Adrenal gland (tissue), 12 donors: Measurements from ENCODE around the gene SVOP. TPM values are rescaled to one million over a fixed set of nuclear protein-coding genes. Genes with fewer than 3 reads are reported as not detected.

ENCODE experiments used
- DNase-seq, 7 donors: peaks; one replicate each; pipeline ENCODE4 v3.0.0-alpha.2; 2019 to 2020
- H3K27ac ChIP-seq, 5 donors: fragments of 200-600 bp; sonication (generic) in 4 of 5; 1 replicate in 3 of 5; 2 replicates in 2 of 5; pipeline versions ENCODE4 v1.5.1 to v1.8.0; 2016 to 2020; ENCODE audit warnings: mild to moderate bottlenecking in 1 of 5
- H3K27me3 ChIP-seq: fragments of 200-600 bp; 2 replicates; pipeline ENCODE4 v1.8.0; 2021
- H3K36me3 ChIP-seq, 2 donors: fragments of 200-600 bp; replicated peaks in 1 of 2; 1 replicate in 1 of 2; 2 replicates in 1 of 2; pipeline versions ENCODE4 v1.5.1 to v1.8.0; 2018 to 2022
- H3K4me1 ChIP-seq, 2 donors: fragments of 200-600 bp; replicated peaks in 1 of 2; 1 replicate in 1 of 2; 2 replicates in 1 of 2; pipeline versions ENCODE4 v1.5.1 to v1.8.0; 2018 to 2021
- H3K4me3 ChIP-seq, 4 donors: fragments of 200-600 bp; sonication (generic) in 3 of 4; one replicate each; pipeline ENCODE4 v1.5.1; 2016 to 2018
- H3K9me3 ChIP-seq, 3 donors: fragments of 200-600 bp; sonication (generic) in 1 of 3; replicated peaks in 1 of 3; 1 replicate in 2 of 3; 2 replicates in 1 of 3; pipeline versions ENCODE4 v1.5.1 to v1.8.0; 2016 to 2021
- CTCF ChIP-seq, 6 experiments: fragments of 450-650 bp in 4 of 6; fragments of 200-600 bp in 2 of 6; sonication (generic) in 1 of 6; IDR thresholded peaks; 1 replicate in 5 of 6; 2 replicates in 1 of 6; pipeline versions ENCODE4 v1.5.1 to v1.8.0; 2016 to 2021; ENCODE audit warnings: antibody characterized with exemption in 6 of 6, mild to moderate bottlenecking in 2 of 6, moderate library complexity in 1 of 6
- POLR2A ChIP-seq, 2 donors: fragments of 450-650 bp; IDR thresholded peaks; one replicate each; pipeline ENCODE4 v1.6.1; 2017; ENCODE audit warnings: antibody characterized with exemption in 2 of 2, mild to moderate bottlenecking in 2 of 2, moderate library complexity in 1 of 2
- WGBS, 4 donors: extraction: QIAGEN DNeasy Blood & Tissue Kit in 2 of 4; methylation state at CpG; one replicate each; pipeline versions ENCODE4 v1.1.5 to v1.1.7; 2013 to 2017; 5-methylcytosine and 5-hydroxymethylcytosine counted together
- intact Hi-C, 2 donors: fragments of 100-400 bp; cut with DNase I; formaldehyde crosslinking; loops; one replicate each; pipeline versions ENCODE4 v1.14.1 to v1.15.0; 2022 to 2023
- polyA plus RNA-seq, 3 donors: library from polyadenylated mRNA; stranded (reverse); fragments of 200-250 nt in 2 of 3; fragments of 350-450 nt in 1 of 3; fragmentation: Illumina TruSeq in 1 of 3; extraction: RNeasy Lipid Tissue Mini Kit (QIAGEN cat#74804) in 1 of 3; gene quantifications; one replicate each; pipeline ENCODE4 v1.2.3, GENCODE V29; 2013 to 2014
- total RNA-seq, 9 donors: library from RNA; depleted of rRNA in 4 of 9; stranded (reverse); fragments of >200 nt in 4 of 9; fragments of 120-200 nt in 1 of 9; fragmentation: NEBNext Ultra II Directional in 1 of 9; extraction: Animal tissue kit (Norgen Biotek cat#: 25700) in 1 of 9; gene quantifications; one replicate each; pipeline versions ENCODE4 v1.1.0 to v1.2.4, GENCODE V29; 2013 to 2023
- donor health status: healthy with polysubstance abuse.
- donor health status: Bipolar disorder and iron deficiency.
- donor health status: DM: yes; HTN: yes; CAD: no.
- donor health status: DM: no; HTN: no; CAD: no.
- donor health status: DM: no; HTN: no; CAD: no.
- donor health status: DM: yes; HTN: yes; CAD: no.

The SVOP gene
- total and polyA plus RNA-seq, 12 donors: 0.08 to 2.6 (median 0.98) TPM; not detected in 4

- intact Hi-C loops: no loop called here
- no peaks in the 10 kb centered on the region for H3K9me3 ChIP-seq
- TF ChIP-seq CTCF (IDR thresholded peaks at IDR 0.05) (no peak), POLR2A (IDR thresholded peaks at IDR 0.05) (no peak)
- 5 to 28% (median 18%) methylated on average over 1 of the region's 1 CpG for WGBS, 4 donors
- no peak overlapping the region for H3K4me3 ChIP-seq
- H3K36me3 ChIP-seq: no peaks in the 10 kb centered on the region
- no peak overlapping the region for H3K27ac ChIP-seq
- DNase-seq: no peak
- H3K27me3 ChIP-seq: no peaks in the 10 kb centered on the region
- H3K4me1 ChIP-seq: no peaks in the 10 kb centered on the region
Observed at GRCh38 chr12:109027767-109028166, 6.9 kb upstream of the SVOP start.

GRCh38 chr12:109020146-109020795 lies 597 bp downstream of the SVOP start:
- no peak for DNase-seq
- TF ChIP-seq CTCF (IDR thresholded peaks at IDR 0.05): no peak
- TF ChIP-seq POLR2A (IDR thresholded peaks at IDR 0.05): no peak
- intact Hi-C loops: no loop called here
- Histone ChIP-seq H3K4me3 (no peak overlapping the region), H3K27ac (no peak overlapping the region), H3K36me3 (no peaks in the 10 kb centered on the region), H3K4me1 (no peaks in the 10 kb centered on the region), H3K9me3 (no peaks in the 10 kb centered on the region), H3K27me3 (no peaks in the 10 kb centered on the region)
- 52 to 56% (median 54%) methylated on average over 7 of the region's 7 CpGs for WGBS, 4 donors

- TF ChIP-seq CTCF (IDR thresholded peaks at IDR 0.05) (no peak), POLR2A (IDR thresholded peaks at IDR 0.05) (no peak)
- H3K9me3 ChIP-seq: no peaks in the 10 kb centered on the region
- no peak overlapping the region for H3K4me3 ChIP-seq
- WGBS, 4 donors: 56 to 66% (median 59%) methylated on average over 4 of the region's 4 CpGs
- no peak for DNase-seq
- no peaks in the 10 kb centered on the region for H3K27me3 ChIP-seq
- H3K4me1 ChIP-seq: no peaks in the 10 kb centered on the region
- H3K36me3 ChIP-seq: no peaks in the 10 kb centered on the region
- H3K27ac ChIP-seq: no peak overlapping the region
- intact Hi-C loops: no loop called here
Observed at GRCh38 chr12:109018296-109018695, 2.6 kb downstream of the SVOP start.

GRCh38 chr12:109016978-109017377 lies 3.9 kb downstream of the SVOP start:
- H3K27me3 ChIP-seq: no peaks in the 10 kb centered on the region
- TF ChIP-seq POLR2A (IDR thresholded peaks at IDR 0.05) (no peak), CTCF (IDR thresholded peaks at IDR 0.05) (no peak)
- 66 to 86% (median 78%) methylated on average over 5 to 6 of the region's 6 CpGs for WGBS, 4 donors
- H3K4me3 ChIP-seq: no peak overlapping the region
- intact Hi-C loops: no loop called here
- no peaks in the 10 kb centered on the region for H3K4me1 ChIP-seq
- no peaks in the 10 kb centered on the region for H3K9me3 ChIP-seq
- no peak overlapping the region for H3K27ac ChIP-seq
- no peaks in the 10 kb centered on the region for H3K36me3 ChIP-seq
- DNase-seq: no peak
